SH-SY5Y (cell line): ENCODE data around the gene CKS2.
A peak's percentile ranks its signal among the peaks of the same experiment; 100 is the strongest.

Experiments
- GATA2 ChIP-seq: IDR thresholded peaks from 2 replicates; pipeline ENCODE4 v1.6.1; 2011; ENCODE audit warnings: mild to moderate bottlenecking, low read depth, low read length
- GATA3 ChIP-seq: IDR thresholded peaks from 2 replicates; pipeline ENCODE4 v1.6.1; 2011; ENCODE audit warnings: low read depth, mild to moderate bottlenecking, low read length, moderate library complexity

GRCh38 chr9:89360465-89360864 is 49.5 kb downstream of the CKS2 start:
- TF ChIP-seq GATA2 (peak; percentile 58), GATA3 (no peak)
